IPS-18a (cell line): ENCODE measurements around the gene NTNG2.

Source experiments
- H3K27ac ChIP-seq: one replicate; pipeline ENCODE4 v1.5.1; 2013; ENCODE audit warnings: low read length
- H3K27me3 ChIP-seq: one replicate; pipeline ENCODE4 v1.6.1; 2013; ENCODE audit warnings: mild to moderate bottlenecking, low read length; ENCODE audit not compliant: control insufficient read depth, insufficient read depth
- H3K36me3 ChIP-seq: one replicate; pipeline ENCODE4 v1.6.1; 2013; ENCODE audit warnings: low read depth, low read length; ENCODE audit not compliant: control insufficient read depth
- H3K4me1 ChIP-seq: one replicate; pipeline ENCODE4 v1.6.1; 2013; ENCODE audit warnings: low read depth, low read length; ENCODE audit not compliant: control insufficient read depth
- H3K4me3 ChIP-seq: one replicate; pipeline ENCODE4 v1.5.1; 2013; ENCODE audit warnings: low read length
- H3K9ac ChIP-seq: one replicate; pipeline ENCODE4 v1.6.1; 2013; ENCODE audit warnings: mild to moderate bottlenecking, low read length, moderate library complexity
- H3K9me3 ChIP-seq: one replicate; pipeline ENCODE4 v1.6.1; 2013; ENCODE audit warnings: low read depth, low read length; ENCODE audit not compliant: control insufficient read depth

Gene NTNG2

DNA sequence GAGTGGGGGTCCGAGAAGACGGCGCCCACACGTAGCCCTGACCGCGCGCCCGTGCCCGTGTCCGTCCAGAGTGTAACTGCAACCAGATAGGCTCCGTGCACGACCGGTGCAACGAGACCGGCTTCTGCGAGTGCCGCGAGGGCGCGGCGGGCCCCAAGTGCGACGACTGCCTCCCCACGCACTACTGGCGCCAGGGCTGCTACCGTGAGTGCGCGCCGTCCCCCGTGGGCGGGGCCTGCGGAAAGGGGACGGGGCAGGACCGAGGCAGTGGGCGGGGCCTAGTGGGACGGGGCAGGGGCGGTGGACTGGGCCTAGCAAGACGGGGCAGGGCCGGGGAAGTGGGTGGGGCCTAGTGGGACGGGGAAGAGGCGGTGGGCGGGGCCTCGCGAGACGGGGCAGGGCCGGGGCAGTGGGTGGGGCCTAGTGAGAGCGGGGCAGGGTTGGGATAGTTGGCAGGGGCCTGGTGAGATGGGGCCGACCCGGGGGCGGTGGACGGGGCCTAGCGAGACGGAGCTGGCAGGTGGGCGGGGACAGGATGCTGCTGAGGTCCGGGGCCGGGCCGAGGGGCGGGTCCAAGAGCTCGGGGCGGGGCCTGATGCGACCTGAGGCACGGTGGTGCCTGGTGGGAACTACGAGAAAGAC is 79.1 kb downstream of the NTNG2 start:
- Histone ChIP-seq H3K9ac (no peak overlapping the region), H3K36me3 (no peaks in the 10 kb centered on the region), H3K4me3 (peak overlapping the region; percentile 58), H3K27ac (no peak overlapping the region), H3K27me3 (peaks cover 14% of the 10 kb centered on the region), H3K4me1 (peaks cover 4% of the 10 kb centered on the region), H3K9me3 (no peaks in the 10 kb centered on the region)

- H3K4me1 ChIP-seq = peaks cover 4% of the 10 kb centered on the region
- H3K36me3 ChIP-seq = no peaks in the 10 kb centered on the region
- no peak overlapping the region for H3K27ac ChIP-seq
- peak overlapping the region; percentile 57 for H3K4me3 ChIP-seq
- no peaks in the 10 kb centered on the region for H3K9me3 ChIP-seq
- H3K9ac ChIP-seq = no peak overlapping the region
- H3K27me3 ChIP-seq = peaks cover 14% of the 10 kb centered on the region
Measured at GRCh38 chr9:132241483-132241839, 79.6 kb downstream of the NTNG2 start.

- Histone ChIP-seq H3K9ac (peak overlapping the region; percentile 44), H3K27ac (no peak overlapping the region), H3K4me3 (peak overlapping the region; percentile 63), H3K36me3 (no peaks in the 10 kb centered on the region), H3K27me3 (peaks cover 14% of the 10 kb centered on the region), H3K9me3 (no peaks in the 10 kb centered on the region), H3K4me1 (peaks cover 4% of the 10 kb centered on the region)
Measured at GRCh38 chr9:132241840-132242620, 80.2 kb downstream of the NTNG2 start.

- Histone ChIP-seq H3K27me3 (peaks cover 14% of the 10 kb centered on the region), H3K27ac (no peak overlapping the region), H3K9me3 (no peaks in the 10 kb centered on the region), H3K9ac (peak overlapping the region; percentile 44), H3K4me1 (peaks cover 4% of the 10 kb centered on the region), H3K4me3 (peak overlapping the region; percentile 63), H3K36me3 (no peaks in the 10 kb centered on the region)
Measured at GRCh38 chr9:132242621-132243155, 80.8 kb downstream of the NTNG2 start.

GRCh38 chr9:132243156-132244074 is 81.6 kb downstream of the NTNG2 start:
- no peak overlapping the region for H3K9ac ChIP-seq
- H3K27me3 ChIP-seq = peaks cover 14% of the 10 kb centered on the region
- no peaks in the 10 kb centered on the region for H3K36me3 ChIP-seq
- H3K9me3 ChIP-seq = no peaks in the 10 kb centered on the region
- no peak overlapping the region for H3K27ac ChIP-seq
- peak overlapping the region; percentile 63 for H3K4me3 ChIP-seq
- H3K4me1 ChIP-seq = peaks cover 4% of the 10 kb centered on the region

GRCh38 chr9:132244582-132245455 is 83.0 kb downstream of the NTNG2 start:
- no peak overlapping the region for H3K27ac ChIP-seq

GRCh38 chr9:132245465-132245864 is 83.6 kb downstream of the NTNG2 start:
- Histone ChIP-seq H3K27ac (no peak overlapping the region), H3K27me3 (peaks cover 14% of the 10 kb centered on the region), H3K9ac (no peak overlapping the region), H3K36me3 (no peaks in the 10 kb centered on the region), H3K4me3 (no peak overlapping the region), H3K9me3 (no peaks in the 10 kb centered on the region), H3K4me1 (peaks cover 2% of the 10 kb centered on the region)

More at GRCh38 chr9:132244582-132245455, 83.0 kb downstream of the NTNG2 start:
- H3K9ac ChIP-seq = no peak overlapping the region
- no peak overlapping the region for H3K4me3 ChIP-seq
- H3K4me1 ChIP-seq = peaks cover 4% of the 10 kb centered on the region
- H3K9me3 ChIP-seq = no peaks in the 10 kb centered on the region
- H3K27me3 ChIP-seq = peaks cover 14% of the 10 kb centered on the region
- no peaks in the 10 kb centered on the region for H3K36me3 ChIP-seq

DNA sequence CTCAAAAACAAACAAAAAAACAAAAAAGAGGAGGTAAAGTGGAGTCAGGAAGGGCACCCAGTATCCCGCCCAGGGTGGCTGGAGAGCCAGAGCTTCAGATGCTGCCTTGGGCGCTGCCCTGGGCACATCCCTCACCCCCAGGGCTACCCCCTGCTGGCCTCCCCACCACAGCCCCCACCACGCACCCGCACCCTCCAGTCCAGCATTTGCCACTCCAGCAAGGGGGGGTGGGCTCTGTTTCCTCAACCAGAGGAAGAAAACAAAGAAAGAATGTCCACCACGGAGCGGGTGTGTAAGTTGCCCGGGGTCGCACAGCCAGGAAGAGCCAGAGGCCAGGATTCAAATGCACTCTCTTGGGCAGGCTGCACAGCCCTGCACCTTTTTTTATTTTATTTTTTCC is 86.1 kb downstream of the NTNG2 start:
- no peak overlapping the region for H3K4me3 ChIP-seq
- H3K36me3 ChIP-seq = no peaks in the 10 kb centered on the region
- H3K27ac ChIP-seq = no peak overlapping the region
- H3K27me3 ChIP-seq = peaks cover 6% of the 10 kb centered on the region
- no peak overlapping the region for H3K9ac ChIP-seq
- no peaks in the 10 kb centered on the region for H3K9me3 ChIP-seq
- H3K4me1 ChIP-seq = no peaks in the 10 kb centered on the region

GRCh38 chr9:132249123-132249522 is 87.3 kb downstream of the NTNG2 start:
- no peaks in the 10 kb centered on the region for H3K4me1 ChIP-seq
- H3K9ac ChIP-seq = no peak overlapping the region
- no peaks in the 10 kb centered on the region for H3K27me3 ChIP-seq
- no peaks in the 10 kb centered on the region for H3K9me3 ChIP-seq
- H3K4me3 ChIP-seq = no peak overlapping the region
- no peaks in the 10 kb centered on the region for H3K36me3 ChIP-seq
- no peak overlapping the region for H3K27ac ChIP-seq

GRCh38 chr9:132249690-132250089 is 87.8 kb downstream of the NTNG2 start:
- Histone ChIP-seq H3K9ac (no peak overlapping the region), H3K4me1 (no peaks in the 10 kb centered on the region), H3K27me3 (no peaks in the 10 kb centered on the region), H3K4me3 (no peak overlapping the region), H3K36me3 (no peaks in the 10 kb centered on the region), H3K27ac (no peak overlapping the region), H3K9me3 (no peaks in the 10 kb centered on the region)
